GM21786 (cell line): ENCODE data around the gene CEP57L1.
"Not testable (repeated sequence)": the region's sequence is repeated elsewhere in the genome, so short reads cannot be mapped to it uniquely, and the experiment has no call there.

ENCODE experiments used
- ATAC-seq: cut with Tn5 transposase; IDR thresholded peaks from one replicate; pipeline ENCODE4 v1.9.1; 2021; ENCODE audit not compliant: unreplicated experiment

The CEP57L1 gene

DNA sequence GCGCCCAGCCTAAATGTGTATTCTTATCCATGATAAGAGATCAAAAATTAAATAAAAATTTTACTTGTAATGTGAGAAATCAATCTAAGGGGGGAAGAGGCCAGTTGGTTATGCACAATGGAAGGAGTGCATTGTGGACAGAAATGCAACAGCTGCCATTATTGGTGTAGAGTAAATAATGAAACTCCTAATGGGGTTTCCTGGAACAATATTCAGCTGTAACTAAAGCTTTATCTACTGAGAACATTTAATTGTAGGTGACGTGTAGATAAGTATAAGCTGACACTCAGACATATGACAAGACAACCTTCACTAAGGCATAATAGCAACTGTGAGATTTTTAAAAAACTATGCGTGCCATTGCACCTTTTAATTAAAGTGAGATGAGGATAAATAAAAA is 71.4 kb downstream of the CEP57L1 start:
- no peak for ATAC-seq

DNA sequence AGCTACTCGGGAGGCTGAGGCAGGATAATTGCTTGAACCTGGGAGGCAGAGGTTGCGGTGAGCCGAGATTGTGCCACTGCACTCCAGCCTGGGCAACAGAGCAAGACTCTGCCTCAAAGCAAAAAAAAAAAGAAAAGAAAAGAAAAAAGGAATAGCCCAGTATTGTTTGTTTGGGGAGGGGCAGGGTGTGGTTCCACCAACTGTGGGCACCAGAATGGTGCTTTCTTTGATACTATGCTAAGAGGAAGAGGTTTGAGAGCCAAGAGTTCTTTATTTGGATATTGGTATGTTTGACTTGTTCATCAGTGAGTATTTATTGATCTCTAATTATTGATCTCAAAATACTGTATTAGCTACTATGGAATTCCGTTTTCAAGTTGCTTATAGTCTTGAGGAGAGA is 72.3 kb downstream of the CEP57L1 start:
- no peak for ATAC-seq

- no peak for ATAC-seq
Observed at GRCh38 chr6:109170333-109170732, 75.0 kb downstream of the CEP57L1 start.

DNA sequence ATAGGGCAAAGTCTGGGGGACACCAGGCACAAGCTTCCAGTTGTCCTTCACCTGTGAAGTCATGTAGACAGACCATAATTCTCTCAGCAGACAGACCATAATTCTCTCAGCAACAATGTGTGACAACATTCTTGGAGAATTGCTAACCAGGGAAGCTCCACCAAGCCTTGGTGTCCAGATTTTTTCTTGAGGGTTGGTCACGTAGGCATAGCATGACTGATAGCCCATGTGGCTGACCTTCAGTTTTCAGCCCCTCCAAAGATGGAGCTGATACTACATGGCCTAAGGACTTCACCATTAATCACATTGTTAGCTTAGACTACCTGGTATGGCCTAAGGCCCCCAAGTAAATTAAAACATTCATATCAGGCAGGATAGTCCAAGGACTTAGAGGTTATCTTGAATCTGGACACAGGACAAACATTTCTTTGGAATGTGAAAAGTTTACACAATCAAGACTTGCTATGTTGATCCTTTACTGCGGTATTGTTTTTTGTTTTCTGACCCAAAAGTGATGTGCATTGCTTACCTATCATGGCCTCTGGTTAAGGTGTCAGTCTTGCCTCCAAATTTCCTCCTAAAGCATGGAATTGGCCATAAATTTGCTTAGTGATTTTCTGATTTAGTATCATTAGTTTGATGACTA is 76.9 kb downstream of the CEP57L1 start:
- no peak for ATAC-seq

- no peak for ATAC-seq
Observed at GRCh38 chr6:109174916-109175315, 79.6 kb downstream of the CEP57L1 start.

DNA sequence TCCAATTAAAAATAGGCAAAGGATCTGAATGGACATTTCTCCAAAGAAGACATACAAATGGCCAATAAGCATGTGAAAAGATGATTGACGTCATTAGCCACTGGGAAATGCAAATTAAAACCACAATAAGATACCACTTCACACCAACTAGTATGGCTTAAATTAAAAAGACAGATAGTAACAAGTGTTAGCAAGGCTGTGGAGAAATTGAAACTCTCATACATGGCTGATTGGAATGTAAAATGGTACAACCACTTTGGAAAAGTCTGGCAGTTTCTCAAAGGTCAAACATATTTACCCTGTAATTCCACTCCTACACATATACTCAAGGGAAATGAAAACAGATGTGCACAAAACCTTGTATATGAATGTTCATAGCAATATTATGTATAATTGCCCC is 83.6 kb downstream of the CEP57L1 start:
- no peak for ATAC-seq

DNA sequence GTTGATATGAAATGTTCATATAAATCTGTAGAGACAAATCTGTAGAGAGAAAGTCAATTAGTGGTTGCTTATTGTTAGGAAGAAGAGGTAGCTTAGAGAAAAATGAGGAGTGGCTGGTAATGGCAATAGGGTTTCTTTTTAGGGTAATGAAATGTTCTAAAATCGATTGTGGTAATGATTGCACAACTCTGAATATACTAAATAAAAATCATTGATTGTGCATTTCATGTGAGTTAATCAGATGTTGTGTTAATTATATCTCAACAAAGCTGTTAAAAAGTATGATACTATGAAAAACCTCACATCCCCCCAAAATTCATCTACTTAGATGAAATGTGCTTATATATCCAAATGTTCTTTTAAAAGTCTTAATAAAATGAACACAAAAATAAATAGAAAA is 84.2 kb downstream of the CEP57L1 start:
- ATAC-seq: no peak

- no peak for ATAC-seq
Observed at GRCh38 chr6:109182578-109182977, 87.3 kb downstream of the CEP57L1 start.

DNA sequence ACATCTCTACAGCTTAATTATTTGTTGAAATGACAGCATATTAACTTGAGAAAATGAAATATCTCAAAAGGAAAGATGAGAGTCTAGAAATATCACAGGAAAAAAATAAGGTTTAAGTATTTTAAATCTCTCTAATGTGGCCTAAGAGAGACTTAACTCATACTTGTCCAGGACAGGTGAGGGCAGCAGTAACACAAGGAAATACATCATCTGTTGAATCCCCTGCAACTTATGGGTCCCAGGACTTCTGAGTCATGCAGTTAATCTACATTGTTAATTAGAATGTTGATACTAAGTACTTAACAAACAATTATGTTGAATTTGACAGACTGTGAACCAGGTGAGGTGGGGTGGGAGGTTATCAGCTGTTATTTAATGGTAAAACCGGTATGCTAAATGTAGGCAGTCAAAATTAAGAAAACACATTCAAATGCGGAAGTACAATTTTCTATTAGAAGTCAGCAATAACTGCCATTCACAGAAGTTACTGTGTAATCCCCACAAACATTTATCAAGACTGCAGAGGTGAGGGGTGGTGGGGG is 87.9 kb downstream of the CEP57L1 start:
- ATAC-seq: no peak

GRCh38 chr6:109184638-109185037 is 89.3 kb downstream of the CEP57L1 start:
- no peak for ATAC-seq

DNA sequence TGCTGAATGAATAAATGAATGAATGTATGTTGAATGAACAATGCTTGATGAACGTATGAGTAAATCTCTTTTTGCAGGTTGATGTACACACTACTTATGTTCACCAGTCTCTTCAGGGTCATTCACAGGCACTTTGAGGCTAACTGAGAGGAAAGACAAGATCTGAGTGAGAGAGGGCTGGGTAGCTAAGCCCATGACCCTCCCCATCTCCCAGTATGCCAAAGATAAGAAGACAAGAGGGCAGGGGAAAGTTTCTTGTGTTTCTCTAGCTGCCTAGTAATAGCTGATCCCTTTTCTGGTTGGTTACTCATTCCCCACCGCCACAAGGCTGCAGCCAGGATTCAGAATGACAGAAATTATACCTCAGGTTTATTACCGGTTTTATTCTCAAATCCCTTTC is 90.7 kb downstream of the CEP57L1 start:
- no peak for ATAC-seq

DNA sequence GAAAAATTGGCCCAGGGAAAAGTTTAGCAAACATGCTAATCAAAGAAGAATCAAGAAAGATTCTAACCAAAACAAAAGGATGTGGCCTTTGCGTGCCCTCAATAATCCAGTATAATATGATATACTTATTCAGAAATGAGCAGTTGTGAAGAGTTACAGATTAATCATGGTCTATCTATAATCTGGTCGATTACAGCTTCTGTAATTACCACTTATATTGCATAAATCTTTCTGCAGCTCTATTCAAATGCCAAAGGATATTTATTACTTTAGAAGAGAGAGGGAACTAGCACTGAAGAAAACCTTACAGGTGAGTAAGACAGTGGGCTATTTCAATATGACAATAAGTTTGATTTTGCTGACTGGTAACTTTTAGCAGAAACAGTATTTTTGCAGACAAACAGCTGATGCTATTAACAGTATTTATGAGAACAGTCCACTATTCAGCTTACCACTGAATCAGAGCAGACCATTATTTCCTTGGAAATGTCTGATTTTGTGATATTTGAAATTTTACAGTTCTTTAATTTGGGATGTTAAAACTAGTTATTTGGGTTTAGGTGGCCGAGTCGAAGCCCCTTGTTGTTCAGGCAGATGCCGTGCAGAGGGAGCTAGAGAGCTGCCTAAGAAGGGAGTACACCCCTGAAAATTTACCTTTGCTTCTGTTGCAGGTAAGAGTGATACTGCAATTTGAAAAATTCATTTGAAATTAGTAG is 92.2 kb downstream of the CEP57L1 start:
- ATAC-seq: no peak

DNA sequence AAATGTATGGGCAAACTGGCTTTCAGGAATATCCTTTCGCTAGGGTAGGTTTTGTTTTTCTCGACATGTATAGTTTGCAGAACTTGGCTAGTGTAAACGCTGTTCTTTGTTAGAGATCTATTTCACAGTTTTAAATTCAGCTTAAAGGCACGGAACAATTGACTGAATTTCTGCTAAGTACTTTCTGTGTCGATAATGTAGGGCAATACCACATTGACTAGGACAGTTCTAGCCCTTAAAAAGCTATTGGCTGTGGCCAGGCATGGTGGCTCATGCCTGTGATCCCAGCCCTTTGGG is 92.8 kb downstream of the CEP57L1 start:
- no peak for ATAC-seq

DNA sequence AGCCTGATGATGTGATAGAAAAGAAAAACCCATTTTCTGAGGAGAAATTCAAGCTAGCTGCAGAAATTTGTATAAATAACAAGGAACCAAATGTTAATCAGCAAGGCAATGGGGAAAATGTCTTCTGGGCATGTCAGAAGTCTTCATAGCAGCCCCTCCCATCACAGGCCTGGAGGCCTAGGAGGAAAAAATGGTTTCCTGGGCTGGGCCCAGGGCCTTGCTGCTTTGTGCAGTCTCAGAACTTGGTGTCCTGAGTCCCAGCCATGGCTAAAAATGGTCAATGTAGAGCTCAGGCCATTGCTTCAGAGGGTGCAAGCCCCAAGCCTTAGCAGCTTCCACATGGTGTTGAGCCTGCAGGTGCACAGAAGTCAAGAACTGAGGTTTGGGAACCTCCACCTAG is 96.1 kb downstream of the CEP57L1 start:
- not testable (repeated sequence) for ATAC-seq

GRCh38 chr6:109192865-109193264 is 97.6 kb downstream of the CEP57L1 start:
- ATAC-seq: no peak

DNA sequence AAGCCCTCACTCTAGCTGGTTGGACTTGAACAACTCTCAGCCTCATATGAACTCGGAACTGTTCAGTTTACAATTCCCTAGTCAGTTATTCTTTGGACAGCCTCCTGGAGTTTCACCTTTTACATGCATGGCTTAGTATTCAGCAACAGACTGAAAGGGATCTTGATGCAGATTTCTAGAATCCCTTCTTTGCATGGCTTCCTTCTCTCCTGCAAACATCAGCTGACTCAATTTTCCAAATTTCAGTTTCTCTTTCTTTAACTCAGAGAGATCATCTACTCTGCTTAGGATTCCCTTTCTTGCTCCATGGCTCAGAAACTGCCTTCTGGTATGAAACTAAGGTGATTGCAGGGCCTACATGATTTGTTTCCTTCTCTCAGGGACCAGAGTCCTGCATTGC is 99.6 kb downstream of the CEP57L1 start:
- ATAC-seq: no peak

DNA sequence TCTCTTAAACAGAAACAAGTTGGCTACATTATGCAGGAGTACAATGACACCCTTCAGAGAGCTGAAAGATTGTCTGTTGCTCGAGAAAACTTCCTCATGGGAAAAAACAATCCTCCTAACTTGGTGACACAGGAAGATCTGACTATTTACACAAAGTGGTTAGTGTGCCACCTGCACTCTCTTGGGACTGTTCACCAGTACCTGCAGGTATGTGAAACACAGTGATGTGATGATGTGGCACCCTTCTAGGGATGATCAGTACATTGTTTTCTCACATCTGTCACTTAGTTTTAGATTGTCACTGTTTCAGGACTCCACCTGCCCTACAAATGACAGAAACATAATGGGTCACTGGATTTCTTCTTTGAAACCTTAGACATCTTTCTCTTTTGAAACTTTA is 101.8 kb downstream of the CEP57L1 start:
- no peak for ATAC-seq

GRCh38 chr6:109202409-109203264 is 107.3 kb downstream of the CEP57L1 start:
- ATAC-seq: no peak

DNA sequence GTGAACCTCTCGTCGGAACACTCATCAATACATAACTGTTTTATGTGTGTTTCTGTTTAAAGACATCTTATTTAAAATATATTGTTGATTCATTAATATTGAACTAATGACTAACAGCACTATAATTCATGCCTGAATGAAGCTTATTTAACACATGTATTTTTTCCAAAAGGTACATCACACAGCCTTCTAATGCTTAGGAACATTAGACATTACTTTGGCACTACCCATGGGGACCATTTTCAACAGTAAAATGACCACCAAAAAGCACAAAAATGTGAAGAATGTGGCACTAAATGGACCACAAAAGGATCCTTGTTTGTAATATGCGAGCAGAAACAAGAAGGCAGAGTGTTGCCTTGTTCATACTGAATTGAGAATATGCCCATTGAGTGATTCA is 109.2 kb downstream of the CEP57L1 start:
- ATAC-seq: no peak

DNA sequence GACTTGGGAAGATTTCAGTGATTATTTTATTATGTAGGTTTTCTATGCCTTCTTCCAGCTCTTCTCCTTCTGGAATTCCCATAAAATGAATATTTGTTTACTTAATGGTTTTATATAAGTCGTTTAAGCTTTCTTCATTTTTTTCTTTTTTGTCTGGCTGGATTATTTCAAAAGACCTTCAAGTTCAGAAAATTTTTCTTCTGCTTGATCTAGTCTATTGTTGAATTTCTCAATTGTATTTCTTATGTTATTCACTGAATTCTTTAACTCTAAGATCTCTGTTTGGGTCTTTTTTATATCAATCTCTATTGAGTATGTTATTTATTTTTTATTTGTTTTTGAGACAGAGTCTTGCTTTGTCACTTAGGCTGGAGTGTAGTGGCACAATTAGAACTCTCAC is 117.4 kb downstream of the CEP57L1 start:
- ATAC-seq: no peak
